ENCODE results near the gene TRAPPC8.
A peak's percentile ranks its signal among the peaks of the same experiment; 100 is the strongest.
"Not testable (repeated sequence)": the region's sequence is repeated elsewhere in the genome, so short reads cannot be mapped to it uniquely, and the experiment has no call there.

Gene TRAPPC8

GRCh38 chr18:31942999-31943877 lies at the start of gene TRAPPC8:
TRAPPC8 (minus strand) TSS chr18:31943128; CDS start chr18:31942764, 364 bp downstream.
- DNase-seq (ENCODE audit: low spot score), result peak; percentile 99

GRCh38 chr18:31990823-31991222 lies 47.9 kb upstream of the TRAPPC8 start:
- DNase-seq (ENCODE audit: low spot score), result peak; percentile 62

- DNase-seq (ENCODE audit: low spot score), result no peak
Measured at GRCh38 chr18:31983976-31984375, 41.0 kb upstream of the TRAPPC8 start.

GRCh38 chr18:31983020-31983419 lies 40.1 kb upstream of the TRAPPC8 start:
- no peak for DNase-seq (ENCODE audit: low spot score)

- no peak for DNase-seq (ENCODE audit: low spot score)
Measured at GRCh38 chr18:31980863-31981262, 37.9 kb upstream of the TRAPPC8 start.

GRCh38 chr18:31979714-31980113 lies 36.8 kb upstream of the TRAPPC8 start:
- DNase-seq (ENCODE audit: low spot score), result no peak

GRCh38 chr18:31978616-31979015 lies 35.7 kb upstream of the TRAPPC8 start:
- no peak for DNase-seq (ENCODE audit: low spot score)

- DNase-seq (ENCODE audit: low spot score), result peak; percentile 79
Measured at GRCh38 chr18:31977270-31977872, 34.4 kb upstream of the TRAPPC8 start.

GRCh38 chr18:31976242-31976641 lies 33.3 kb upstream of the TRAPPC8 start:
- DNase-seq (ENCODE audit: low spot score), result no peak

- no peak for DNase-seq (ENCODE audit: low spot score)
Measured at GRCh38 chr18:31973929-31974546, 31.1 kb upstream of the TRAPPC8 start.

GRCh38 chr18:31970617-31971016 lies 27.7 kb upstream of the TRAPPC8 start:
- DNase-seq (ENCODE audit: low spot score), result no peak

- no peak for DNase-seq (ENCODE audit: low spot score)
Measured at GRCh38 chr18:31965316-31965970, 22.5 kb upstream of the TRAPPC8 start.

GRCh38 chr18:31957728-31958127 lies 14.8 kb upstream of the TRAPPC8 start:
- DNase-seq (ENCODE audit: low spot score), result no peak

- no peak for DNase-seq (ENCODE audit: low spot score)
Measured at GRCh38 chr18:31954349-31954748, 11.4 kb upstream of the TRAPPC8 start.

GRCh38 chr18:31953699-31954098 lies 10.8 kb upstream of the TRAPPC8 start:
- DNase-seq (ENCODE audit: low spot score), result not testable (repeated sequence)

- no peak for DNase-seq (ENCODE audit: low spot score)
Measured at GRCh38 chr18:31952223-31952622, 9.3 kb upstream of the TRAPPC8 start.

GRCh38 chr18:31950583-31950982 lies 7.7 kb upstream of the TRAPPC8 start:
- no peak for DNase-seq (ENCODE audit: low spot score)

- not testable (repeated sequence) for DNase-seq (ENCODE audit: low spot score)
Measured at GRCh38 chr18:31948349-31948748, 5.4 kb upstream of the TRAPPC8 start.

- no peak for DNase-seq (ENCODE audit: low spot score)
Measured at GRCh38 chr18:31946305-31947046, 3.5 kb upstream of the TRAPPC8 start.

GRCh38 chr18:31943878-31944816 lies 1.2 kb upstream of the TRAPPC8 start:
- DNase-seq (ENCODE audit: low spot score), result no peak
